HepG2 (cell line): ENCODE results near the gene WNK4. TPM values are rescaled to one million over a fixed set of nuclear protein-coding genes. Genes with fewer than 3 reads are reported as not detected.

Source experiments
- CEBPZ ChIP-seq: IDR thresholded peaks from 2 replicates; pipeline ENCODE4 v1.6.1; 2012; ENCODE audit warnings: low read length, improper control_type of control experiment
- FOXP1 ChIP-seq, 2 experiments: fragments of 450-650 bp in 1 of 2; IDR thresholded peaks; 2 replicates each; pipeline ENCODE4 v1.6.1; 2017 to 2018; ENCODE audit warnings: antibody characterized with exemption in 1 of 2
- FUBP1 ChIP-seq: sonication (generic); formaldehyde crosslinking; IDR thresholded peaks from 2 replicates; pipeline ENCODE4 v1.5.1; 2020; ENCODE audit warnings: missing genetic modification reagents, mild to moderate bottlenecking, borderline replicate concordance
- HMGA1 ChIP-seq: sonication (generic); formaldehyde crosslinking; conservative IDR thresholded peaks from 2 replicates; pipeline ENCODE4 v1.4.0; 2020; ENCODE audit warnings: missing genetic modification reagents
- HMGXB3 ChIP-seq: sonication (generic); formaldehyde crosslinking; IDR thresholded peaks from 2 replicates; pipeline ENCODE4 v1.4.0; 2020; ENCODE audit warnings: missing genetic modification reagents, borderline replicate concordance
- MYNN ChIP-seq: sonication (generic); formaldehyde crosslinking; IDR thresholded peaks from 2 replicates; pipeline ENCODE4 v1.4.0; 2020; ENCODE audit warnings: mild to moderate bottlenecking, low read depth, missing genetic modification reagents
- NAIF1 ChIP-seq: sonication (generic); formaldehyde crosslinking; IDR thresholded peaks from 2 replicates; pipeline ENCODE4 v1.5.0; 2020; ENCODE audit warnings: mild to moderate bottlenecking, missing genetic modification reagents, borderline replicate concordance
- RAD21 ChIP-seq: fragments of 450-650 bp; formaldehyde crosslinking; IDR thresholded peaks from 2 replicates; pipeline ENCODE4 v1.5.0; 2020; ENCODE audit warnings: mild to moderate bottlenecking
- THAP11 ChIP-seq: IDR thresholded peaks from 2 replicates; pipeline ENCODE4 v1.6.1; 2016; ENCODE audit warnings: missing biosample characterization, missing genetic modification reagents
- ZFP36 ChIP-seq: fragments of 150-350 bp; IDR thresholded peaks from 2 replicates; pipeline ENCODE4 v1.6.1; 2018; ENCODE audit warnings: borderline replicate concordance, low read length, low read depth; ENCODE audit not compliant: partially characterized antibody
- ZNF143 ChIP-seq: sonication (generic); formaldehyde crosslinking; IDR thresholded peaks from 2 replicates; pipeline ENCODE4 v1.4.0; 2020; ENCODE audit warnings: missing genetic modification reagents
- ZNF296 ChIP-seq: sonication (generic); formaldehyde crosslinking; conservative IDR thresholded peaks from 2 replicates; pipeline ENCODE4 v1.5.0; 2020; ENCODE audit warnings: mild to moderate bottlenecking, missing genetic modification reagents
- ZNF574 ChIP-seq: sonication (generic); formaldehyde crosslinking; IDR thresholded peaks from 2 replicates; pipeline ENCODE4 v1.4.0; 2020; ENCODE audit warnings: missing genetic modification reagents
- ZNF605 ChIP-seq: sonication (generic); formaldehyde crosslinking; IDR thresholded peaks from 2 replicates; pipeline ENCODE4 v1.8.0; 2022; ENCODE audit warnings: mild to moderate bottlenecking, missing genetic modification reagents
- polyA plus RNA-seq, 8 experiments: library from polyadenylated mRNA; depleted of rRNA in 3 of 8; stranded (reverse) in 7 of 8; unstranded in 1 of 8; fragments of >200 nt; fragmentation: Illumina TruSeq in 4 of 8; extraction: Trizol in 4 of 8; gene quantifications; 2 replicates each; pipeline versions ENCODE4 v1.2.1 to v1.2.3, GENCODE V29; 2011 to 2016; ENCODE audit warnings: low read depth in 4 of 8, missing spikeins in 1 of 8, mixed read lengths in 1 of 8; ENCODE audit not compliant: insufficient read depth in 1 of 8
- total RNA-seq, 5 experiments: library from RNA; depleted of rRNA; stranded (reverse); fragments of >200 nt; fragmentation: Illumina TruSeq; extraction: Trizol; gene quantifications; 2 replicates each; pipeline ENCODE4 v1.2.3, GENCODE V29; 2016; ENCODE audit warnings: low read depth in 1 of 5
- TF ChIP-seq, protein P1 (sequence below): sonication (generic); formaldehyde crosslinking; conservative IDR thresholded peaks from 2 replicates; pipeline ENCODE4 v1.8.0; 2022; ENCODE audit warnings: low read depth, missing genetic modification reagents

Gene WNK4
- total and polyA plus RNA-seq, 2 of the 13 experiments (the other 11 are each of a cell fraction or from before 2014, with no cell fraction given): 2.7 to 13.7 TPM

GRCh38 chr17:42819939-42820535 lies 39.6 kb downstream of the WNK4 start (continued):
- no peak for TF ChIP-seq HMGXB3 (CRISPR knock-in tag)
- TF ChIP-seq, protein P1, sequence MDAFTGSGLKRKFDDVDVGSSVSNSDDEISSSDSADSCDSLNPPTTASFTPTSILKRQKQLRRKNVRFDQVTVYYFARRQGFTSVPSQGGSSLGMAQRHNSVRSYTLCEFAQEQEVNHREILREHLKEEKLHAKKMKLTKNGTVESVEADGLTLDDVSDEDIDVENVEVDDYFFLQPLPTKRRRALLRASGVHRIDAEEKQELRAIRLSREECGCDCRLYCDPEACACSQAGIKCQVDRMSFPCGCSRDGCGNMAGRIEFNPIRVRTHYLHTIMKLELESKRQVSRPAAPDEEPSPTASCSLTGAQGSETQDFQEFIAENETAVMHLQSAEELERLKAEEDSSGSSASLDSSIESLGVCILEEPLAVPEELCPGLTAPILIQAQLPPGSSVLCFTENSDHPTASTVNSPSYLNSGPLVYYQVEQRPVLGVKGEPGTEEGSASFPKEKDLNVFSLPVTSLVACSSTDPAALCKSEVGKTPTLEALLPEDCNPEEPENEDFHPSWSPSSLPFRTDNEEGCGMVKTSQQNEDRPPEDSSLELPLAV: no peak
- TF ChIP-seq ZNF143: no peak
- TF ChIP-seq NAIF1 (CRISPR knock-in tag): no peak
- TF ChIP-seq ZNF574: peak; percentile 75
- TF ChIP-seq RAD21 (CRISPR knock-in tag): peak; percentile 60
- no peak for TF ChIP-seq FUBP1
- TF ChIP-seq ZNF605 (CRISPR knock-in tag): no peak
- no peak for TF ChIP-seq ZFP36
- no peak for TF ChIP-seq FOXP1 (IDR thresholded peaks at IDR 0.05)
- TF ChIP-seq FOXP1 (CRISPR knock-in tag; IDR thresholded peaks at IDR 0.05): no peak
- TF ChIP-seq MYNN (CRISPR knock-in tag): no peak
- peak; percentile 65; the same call in 1 of the 2 replicates for TF ChIP-seq THAP11
- TF ChIP-seq CEBPZ: no peak
- TF ChIP-seq HMGA1 (CRISPR knock-in tag): no peak
- TF ChIP-seq ZNF296 (CRISPR knock-in tag): no peak
